NCI-H446 (cell line): ENCODE measurements around the gene UBALD2.

Source experiments
- DNase-seq, 2 experiments: peaks; one replicate each; lab custom pipeline; 2025; lab: John Stamatoyannopoulos, UW

UBALD2 gene

DNA sequence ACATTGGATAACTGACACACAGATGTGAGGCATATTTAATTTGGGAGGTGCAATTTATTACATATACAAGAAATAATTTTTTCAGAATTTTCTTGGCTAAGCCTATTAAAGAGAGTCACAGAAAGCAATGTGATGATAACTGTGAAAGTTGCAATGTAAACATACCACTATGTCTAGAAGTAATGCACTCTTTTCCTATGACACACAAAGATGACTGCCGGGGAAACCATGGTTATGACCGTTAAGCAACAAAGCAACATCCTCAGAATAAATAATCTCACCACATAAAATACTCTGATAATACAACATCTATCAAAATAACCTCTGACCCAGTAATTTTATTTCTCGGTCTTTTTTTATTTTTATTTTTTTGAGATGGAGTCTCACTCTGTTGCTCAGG lies 53.4 kb downstream of the UBALD2 start:
- no peak for DNase-seq
